HPDE6-E6E7 (cell line): ENCODE results near the gene GCNT2.
A peak's percentile ranks its signal among the peaks of the same experiment; 100 is the strongest.
"Not testable (repeated sequence)": the region's sequence is repeated elsewhere in the genome, so short reads cannot be mapped to it uniquely, and the experiment has no call there.

ENCODE experiments used
- DNase-seq: peaks from one replicate; pipeline ENCODE4 v3.0.0; 2011; ENCODE audit warnings: missing footprints; ENCODE audit errors: extremely low spot score

The GCNT2 gene

GRCh38 chr6:10521104-10521808 is at the start of gene GCNT2:
TSS of gene GCNT2 (plus strand) at chr6:10521351. CDS start at chr6:10528912, 7,561 bp downstream.
- peak; percentile 64 for DNase-seq

DNA sequence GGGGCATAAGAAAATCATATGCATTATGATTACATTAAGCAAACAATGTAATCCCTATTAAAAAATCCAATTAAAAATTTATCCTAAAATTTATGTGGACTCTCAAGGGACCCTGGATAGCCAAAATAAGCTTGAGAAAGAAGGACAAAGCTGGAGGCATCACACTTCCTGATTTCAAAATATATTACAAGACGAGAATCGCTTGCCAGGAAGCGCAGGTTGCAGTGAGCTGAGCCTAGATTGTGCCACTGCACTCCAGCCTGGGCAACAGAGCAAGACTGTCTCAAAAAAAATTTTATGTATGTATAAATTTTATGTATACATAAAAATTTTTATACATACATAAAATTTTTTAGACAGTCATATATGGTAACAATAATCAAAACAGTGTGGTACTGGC is 48.5 kb upstream of the GCNT2 start:
- no peak for DNase-seq

GRCh38 chr6:10478187-10479040 is 42.7 kb upstream of the GCNT2 start:
- DNase-seq = peak; percentile 29

GRCh38 chr6:10479939-10480700 is 41.0 kb upstream of the GCNT2 start:
- DNase-seq = no peak

DNA sequence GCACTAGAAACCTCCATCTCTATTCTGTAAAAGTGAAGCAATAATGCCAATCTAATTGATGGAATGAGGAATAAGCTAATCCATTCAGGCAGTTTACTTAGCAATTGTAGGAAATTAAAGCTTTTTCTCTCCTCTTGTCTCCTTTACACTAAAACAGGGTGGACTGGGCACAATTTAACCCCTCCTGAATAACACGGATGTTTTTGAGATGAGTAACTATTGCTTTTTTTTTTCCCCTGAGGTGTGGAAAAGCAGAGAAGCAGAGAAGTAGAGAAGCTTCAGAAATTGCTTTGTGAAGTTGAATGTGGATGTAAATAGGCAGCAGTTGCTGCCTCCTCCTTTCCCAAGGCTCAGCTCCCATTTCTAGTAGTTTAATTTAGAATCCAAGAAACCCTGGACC is 40.0 kb upstream of the GCNT2 start:
- DNase-seq = no peak

DNA sequence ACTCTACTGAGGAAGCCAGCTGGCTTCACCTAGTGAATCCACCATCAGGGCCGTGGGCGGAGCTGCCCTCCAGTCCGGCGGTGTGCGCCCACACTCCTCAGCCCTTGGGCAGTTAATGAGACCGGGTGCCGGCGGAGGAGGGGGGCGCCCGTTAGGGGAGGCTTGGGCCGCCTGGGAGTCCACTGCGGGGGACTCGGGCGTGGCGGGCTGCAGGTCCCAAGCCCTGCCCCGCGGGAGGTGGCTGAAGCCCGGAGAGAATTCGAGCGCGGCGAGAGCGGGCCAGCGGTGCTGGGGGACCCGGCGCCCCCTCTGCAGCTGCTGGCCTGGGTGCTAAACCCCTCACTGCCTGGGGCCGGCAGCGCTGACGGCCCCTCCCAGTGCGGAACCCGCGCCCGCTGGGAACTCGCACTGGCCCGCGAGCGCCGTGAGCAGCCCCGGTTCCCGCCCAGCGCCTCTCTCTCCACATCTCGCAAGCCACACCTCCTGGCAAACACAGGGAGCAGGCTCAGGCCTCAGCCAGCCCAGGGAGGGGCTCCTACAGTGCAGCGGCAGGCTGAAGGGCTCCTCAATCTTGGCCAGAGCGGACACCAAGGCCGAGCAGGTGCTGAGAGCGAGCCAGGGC is 38.4 kb upstream of the GCNT2 start:
- no peak for DNase-seq

- DNase-seq = no peak
These were observed 36.2 kb upstream of the GCNT2 start for GRCh38 chr6:10484912-10485311.

- no peak for DNase-seq
These were observed 35.7 kb upstream of the GCNT2 start for GRCh38 chr6:10485406-10485805.

DNA sequence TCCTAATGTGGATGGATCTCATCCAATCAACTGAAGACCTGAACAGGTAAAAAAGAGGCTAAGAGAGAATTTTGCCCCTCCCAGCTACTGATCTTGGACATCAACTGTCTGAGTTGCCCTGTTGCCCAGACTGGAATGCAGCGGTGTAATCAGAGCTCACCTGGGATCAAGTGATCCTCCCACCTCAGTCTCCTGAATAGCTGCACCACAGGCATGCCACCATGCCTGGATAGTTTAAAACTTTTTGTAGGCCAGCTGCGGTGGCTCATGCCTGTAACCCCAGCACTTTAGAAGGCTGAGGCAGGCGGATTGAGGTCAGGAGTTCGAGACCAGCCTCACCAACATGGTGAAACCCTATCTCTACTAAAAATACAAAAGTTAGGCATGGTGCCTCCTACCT is 34.9 kb upstream of the GCNT2 start:
- no peak for DNase-seq

DNA sequence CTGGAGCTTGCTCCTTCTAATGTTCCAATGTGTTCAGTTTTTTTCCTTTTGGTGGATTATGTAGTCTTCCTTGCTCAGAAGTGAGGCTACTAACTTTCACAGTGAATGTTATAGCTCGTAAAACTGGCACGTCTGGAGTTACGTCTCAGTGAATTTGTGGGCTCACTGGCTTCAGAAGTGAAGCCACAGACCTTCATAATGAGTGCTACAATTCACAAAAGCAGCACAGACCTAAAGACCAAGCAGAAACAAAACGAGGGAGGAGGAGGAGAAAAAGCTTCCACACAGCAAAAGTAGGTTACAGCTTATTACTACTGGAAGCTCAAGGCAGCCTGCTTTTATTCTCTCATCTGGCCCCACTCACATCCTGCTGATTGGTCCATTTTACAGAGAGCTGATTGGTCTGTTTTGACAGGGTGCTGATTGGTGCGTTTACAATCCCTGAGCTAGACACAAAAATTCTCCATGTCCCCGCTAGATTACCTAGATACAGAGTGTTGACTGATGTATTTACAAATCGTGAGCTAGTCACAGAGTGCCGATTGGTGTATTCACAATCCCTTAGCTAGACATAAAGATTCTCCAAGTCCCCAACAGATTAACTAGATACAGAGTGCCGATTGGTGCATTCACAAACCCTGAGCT is 34.1 kb upstream of the GCNT2 start:
- DNase-seq = not testable (repeated sequence)

GRCh38 chr6:10487668-10488327 is 33.4 kb upstream of the GCNT2 start:
- DNase-seq = no peak

DNA sequence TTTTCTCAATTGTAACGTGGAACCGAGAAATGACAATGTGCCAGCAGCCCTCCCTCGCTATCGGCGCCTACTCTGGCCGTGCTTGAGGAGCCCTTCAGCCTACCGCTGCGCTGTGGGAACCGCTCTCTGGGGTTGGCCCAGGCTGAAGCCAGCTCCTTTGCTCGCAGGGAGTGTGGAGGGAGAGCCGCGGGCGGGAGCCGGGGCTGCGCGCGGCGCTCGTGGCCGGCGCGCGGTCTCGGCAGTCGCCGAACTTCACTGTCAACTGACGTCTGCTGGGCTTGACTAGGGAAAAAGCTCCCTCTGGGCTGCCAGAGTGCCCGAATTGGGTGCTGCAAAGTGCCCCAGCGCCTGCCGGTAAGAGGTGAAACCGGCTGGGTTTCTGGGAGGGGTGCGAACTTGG is 29.7 kb upstream of the GCNT2 start:
- DNase-seq = no peak

- not testable (repeated sequence) for DNase-seq
These were observed 29.2 kb upstream of the GCNT2 start for GRCh38 chr6:10491905-10492304.

GRCh38 chr6:10495029-10495428 is 26.1 kb upstream of the GCNT2 start:
- no peak for DNase-seq

- DNase-seq = no peak
These were observed 15.6 kb upstream of the GCNT2 start for GRCh38 chr6:10505529-10505928.

GRCh38 chr6:10507298-10507697 is 13.9 kb upstream of the GCNT2 start:
- DNase-seq = no peak

DNA sequence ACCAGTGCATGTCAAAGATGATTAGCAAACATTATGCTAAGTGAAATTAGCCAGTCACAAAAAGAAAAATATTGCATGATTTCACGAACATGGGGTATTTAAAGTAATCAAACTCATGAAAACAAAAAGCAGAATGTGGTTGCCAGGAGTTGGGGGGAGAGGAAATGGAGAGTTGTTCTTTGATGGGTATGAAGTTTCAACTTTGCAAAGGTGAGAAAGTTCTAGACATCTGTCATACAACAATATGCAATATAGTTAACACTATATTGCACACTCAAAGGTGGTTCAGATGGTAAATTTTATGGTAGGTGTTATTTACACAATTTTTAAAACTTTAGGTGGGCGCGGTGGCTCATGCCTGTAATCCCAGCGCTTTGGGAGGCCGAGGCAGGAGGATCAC is 13.4 kb upstream of the GCNT2 start:
- no peak for DNase-seq

- DNase-seq = peak; percentile 66
These were observed 10.4 kb upstream of the GCNT2 start for GRCh38 chr6:10510592-10511367.

DNA sequence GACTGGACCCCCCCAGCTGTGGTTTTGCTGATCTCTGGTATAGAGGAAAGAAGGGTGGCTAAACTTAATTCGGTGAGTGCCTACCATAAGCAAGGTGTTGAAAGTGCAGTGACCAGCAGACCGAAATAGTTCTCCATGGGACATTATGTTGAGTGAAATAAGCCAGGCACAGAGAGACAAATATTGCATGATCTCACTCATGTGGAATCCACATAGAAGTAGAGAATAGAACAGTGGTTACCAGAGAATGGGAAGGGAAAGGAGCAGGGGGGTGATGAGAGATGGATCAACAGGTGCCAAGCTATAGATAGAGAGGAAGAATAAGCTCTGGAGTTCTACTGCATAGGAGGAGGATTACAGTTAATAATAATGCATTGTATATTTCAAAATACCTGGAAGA is 9.7 kb upstream of the GCNT2 start:
- DNase-seq = no peak

- DNase-seq = no peak
These were observed 7.6 kb upstream of the GCNT2 start for GRCh38 chr6:10513544-10513943.
